GM19397 (cell line): ENCODE data around the gene PDCD4.

Source experiments
- ATAC-seq: cut with Tn5 transposase; IDR thresholded peaks from one replicate; pipeline ENCODE4 v1.9.1; 2021; ENCODE audit warnings: mild to moderate bottlenecking, moderate library complexity; ENCODE audit not compliant: unreplicated experiment

Gene PDCD4

DNA sequence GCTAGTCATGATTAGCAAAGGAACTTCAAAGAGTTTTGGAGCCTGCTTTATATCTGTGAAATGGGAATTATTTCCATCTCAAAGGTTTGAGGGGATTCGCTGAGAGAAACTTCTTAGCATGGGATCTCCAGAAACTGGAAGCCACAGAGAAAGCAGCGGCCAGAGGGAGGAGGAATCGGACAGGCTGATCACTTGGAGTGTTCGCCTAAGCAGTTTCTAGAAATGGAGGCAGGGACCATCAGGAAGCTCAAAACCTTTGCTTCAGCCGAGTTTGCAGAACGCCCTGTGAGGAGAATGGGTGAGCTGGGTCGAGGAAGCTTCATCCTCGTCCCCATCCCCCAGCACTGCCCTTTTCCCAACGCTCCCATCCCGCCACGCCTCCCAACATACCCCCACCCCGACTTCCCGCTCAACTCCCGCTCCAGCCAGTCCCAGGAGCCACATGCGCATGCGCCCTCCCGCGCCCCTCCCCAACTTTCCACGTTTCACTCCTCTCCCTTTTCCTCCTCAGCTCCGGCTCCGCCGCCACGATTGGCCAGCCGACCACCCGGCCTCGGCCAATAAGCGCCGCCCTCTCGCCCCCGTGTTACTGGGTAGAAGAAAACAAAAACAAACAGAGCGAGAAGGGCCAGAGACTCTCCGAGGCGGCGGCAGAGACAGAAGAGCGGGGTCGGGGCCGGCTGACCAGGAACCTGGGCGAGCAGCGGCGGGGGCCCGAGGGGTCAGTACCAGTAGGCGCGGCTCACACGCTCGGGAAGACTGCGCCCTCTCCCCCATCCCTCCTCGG lies at the start of gene PDCD4:
Gene PDCD4 (plus strand): TSS at position 631 of the 787 bp plus-strand sequence. CDS start 4,100 bp downstream, outside the sequence.
- ATAC-seq, result peak; percentile 75

- ATAC-seq, result no peak
Measured at GRCh38 chr10:110822035-110822711, 49.6 kb upstream of the PDCD4 start.

DNA sequence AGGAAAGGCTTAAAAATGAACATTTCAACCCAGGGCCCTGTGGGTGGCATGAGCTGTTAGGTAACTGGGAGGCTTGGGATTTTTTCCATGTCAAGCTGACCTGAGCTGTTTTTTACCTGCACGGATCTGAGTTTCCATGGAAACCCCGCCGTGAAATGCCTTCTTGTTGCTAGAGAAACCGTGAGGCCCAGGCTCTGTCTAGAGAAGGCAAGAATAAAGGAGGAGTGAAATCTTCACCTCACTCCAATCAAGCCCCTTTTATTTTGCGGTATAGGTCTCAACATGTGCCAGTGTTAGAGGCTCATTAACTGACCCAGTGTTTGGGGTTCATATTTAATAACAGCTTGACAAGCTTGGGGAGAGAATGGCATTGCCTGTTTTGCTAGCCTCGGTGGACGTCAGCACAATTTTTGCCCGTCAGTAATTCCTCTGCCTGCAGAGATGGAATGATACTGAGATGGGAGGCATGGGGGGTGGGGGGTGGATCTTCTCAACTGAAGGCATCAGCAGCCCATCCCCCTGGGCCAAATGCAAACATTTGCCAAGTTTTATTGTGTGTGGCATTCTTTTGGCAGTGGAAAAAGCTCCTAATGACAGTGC lies 48.9 kb upstream of the PDCD4 start:
- no peak for ATAC-seq

DNA sequence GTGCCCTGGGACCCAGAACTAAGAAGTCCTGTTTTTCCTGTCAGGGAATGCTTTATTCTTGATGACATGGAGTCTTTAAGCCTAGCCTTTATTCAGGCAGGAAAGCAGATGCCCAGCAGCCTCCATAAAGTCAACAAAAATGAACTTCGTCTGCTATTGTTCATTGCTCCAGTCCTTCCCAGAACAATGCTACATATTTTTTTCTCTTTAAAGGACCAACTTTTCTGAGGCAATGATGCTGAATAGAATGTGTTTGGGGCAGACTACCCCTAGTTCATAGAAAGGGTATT lies 47.6 kb upstream of the PDCD4 start:
- no peak for ATAC-seq

GRCh38 chr10:110824660-110825059 lies 47.1 kb upstream of the PDCD4 start:
- no peak for ATAC-seq

GRCh38 chr10:110825508-110825907 lies 46.2 kb upstream of the PDCD4 start:
- ATAC-seq, result no peak

DNA sequence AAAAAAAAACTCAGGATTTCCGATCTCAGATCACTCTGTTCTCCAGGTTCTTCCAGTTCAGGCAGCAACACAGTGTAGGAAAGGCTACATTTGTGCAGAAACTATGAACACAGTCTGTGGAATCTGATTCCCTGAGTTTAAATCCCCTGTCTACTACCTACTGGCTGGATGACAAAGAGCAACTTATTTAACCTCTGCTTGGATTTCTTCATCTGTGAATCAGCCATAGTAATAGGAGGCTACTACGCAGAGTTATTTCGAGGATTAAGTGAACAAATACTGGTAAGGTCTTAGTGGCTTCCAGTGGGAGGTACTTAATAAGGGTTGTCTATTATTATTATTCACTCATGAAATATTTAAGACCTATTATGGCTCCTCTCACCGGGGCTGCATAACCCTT lies 44.3 kb upstream of the PDCD4 start:
- ATAC-seq, result no peak

DNA sequence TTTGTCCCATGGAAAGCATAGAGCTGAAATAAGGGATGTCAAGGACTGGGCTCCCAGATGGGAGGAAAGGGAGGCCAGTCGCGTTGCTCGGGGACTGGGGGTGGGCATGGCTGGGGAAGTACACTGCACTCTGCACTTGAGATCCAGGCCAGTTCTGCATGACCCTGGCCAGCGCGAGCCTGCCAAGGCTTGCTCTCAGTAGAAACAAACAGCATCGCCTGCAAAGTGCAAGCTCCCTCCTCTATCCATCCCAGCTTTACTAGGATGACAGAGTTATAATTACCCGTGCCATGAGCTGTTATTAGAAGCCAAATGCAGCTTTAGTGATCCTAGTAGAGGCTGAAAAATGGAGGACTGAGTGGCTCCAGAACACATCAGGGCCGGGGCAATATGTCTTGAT lies 43.9 kb upstream of the PDCD4 start:
- ATAC-seq, result no peak

GRCh38 chr10:110828525-110828924 lies 43.2 kb upstream of the PDCD4 start:
- ATAC-seq, result no peak

DNA sequence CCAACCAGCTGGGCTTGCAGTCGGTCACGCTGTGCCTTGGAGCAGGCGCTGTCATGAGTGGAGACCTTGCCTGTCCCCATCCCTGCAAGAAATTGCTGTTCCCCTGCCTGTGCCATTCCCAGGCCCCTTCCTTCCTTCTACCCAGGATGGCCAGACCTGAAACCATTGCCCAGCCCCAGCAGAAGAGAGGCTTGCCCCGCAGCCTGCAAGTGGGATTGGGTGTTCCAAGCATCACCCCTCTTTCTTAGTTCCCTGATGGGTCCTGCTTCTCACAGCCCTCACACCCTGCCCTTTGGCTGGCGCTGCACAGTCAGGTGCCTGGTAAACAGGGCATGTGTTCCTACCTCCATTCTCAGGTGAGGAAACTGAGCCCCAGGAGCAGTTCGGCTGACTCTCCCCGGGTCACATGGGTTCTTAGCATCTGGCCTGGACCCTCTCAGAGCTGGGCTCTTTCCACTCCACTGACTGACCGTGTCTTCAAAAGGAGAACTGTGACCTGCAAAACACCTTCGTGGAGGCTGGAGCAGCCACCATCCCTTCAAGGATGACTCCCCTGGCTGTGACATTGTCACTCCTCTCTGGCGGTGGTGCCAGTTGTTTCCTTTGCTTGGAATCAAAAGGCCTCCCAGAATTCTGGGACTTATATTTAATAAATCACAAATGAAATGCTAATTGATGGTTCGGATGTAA lies 41.9 kb upstream of the PDCD4 start:
- no peak for ATAC-seq

GRCh38 chr10:110833234-110833940 lies 38.3 kb upstream of the PDCD4 start:
- no peak for ATAC-seq

- no peak for ATAC-seq
Measured at GRCh38 chr10:110833941-110834628, 37.6 kb upstream of the PDCD4 start.

- no peak for ATAC-seq
Measured at GRCh38 chr10:110834629-110835301, 37.0 kb upstream of the PDCD4 start.

DNA sequence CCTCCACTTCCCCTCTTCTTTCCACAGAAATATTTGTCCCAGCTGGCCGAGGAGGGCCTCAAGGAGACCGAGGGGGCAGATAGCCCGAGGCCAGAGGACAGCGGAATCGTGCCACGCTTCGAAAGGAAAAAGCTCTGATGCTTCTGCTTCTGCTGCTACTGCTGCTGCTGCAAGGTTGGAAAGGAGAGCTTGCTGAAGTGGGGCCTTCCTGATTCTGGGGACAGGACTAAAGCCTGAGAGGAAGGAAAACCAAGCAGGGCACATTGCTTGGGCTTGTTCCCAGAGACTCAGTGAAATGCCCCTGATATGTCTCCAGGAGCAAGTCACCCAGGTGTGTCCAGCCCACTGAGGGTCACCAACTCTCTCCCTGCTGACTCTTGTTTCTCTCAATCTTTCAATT lies 35.9 kb upstream of the PDCD4 start:
- ATAC-seq, result no peak

- ATAC-seq, result no peak
Measured at GRCh38 chr10:110836706-110837105, 35.0 kb upstream of the PDCD4 start.

DNA sequence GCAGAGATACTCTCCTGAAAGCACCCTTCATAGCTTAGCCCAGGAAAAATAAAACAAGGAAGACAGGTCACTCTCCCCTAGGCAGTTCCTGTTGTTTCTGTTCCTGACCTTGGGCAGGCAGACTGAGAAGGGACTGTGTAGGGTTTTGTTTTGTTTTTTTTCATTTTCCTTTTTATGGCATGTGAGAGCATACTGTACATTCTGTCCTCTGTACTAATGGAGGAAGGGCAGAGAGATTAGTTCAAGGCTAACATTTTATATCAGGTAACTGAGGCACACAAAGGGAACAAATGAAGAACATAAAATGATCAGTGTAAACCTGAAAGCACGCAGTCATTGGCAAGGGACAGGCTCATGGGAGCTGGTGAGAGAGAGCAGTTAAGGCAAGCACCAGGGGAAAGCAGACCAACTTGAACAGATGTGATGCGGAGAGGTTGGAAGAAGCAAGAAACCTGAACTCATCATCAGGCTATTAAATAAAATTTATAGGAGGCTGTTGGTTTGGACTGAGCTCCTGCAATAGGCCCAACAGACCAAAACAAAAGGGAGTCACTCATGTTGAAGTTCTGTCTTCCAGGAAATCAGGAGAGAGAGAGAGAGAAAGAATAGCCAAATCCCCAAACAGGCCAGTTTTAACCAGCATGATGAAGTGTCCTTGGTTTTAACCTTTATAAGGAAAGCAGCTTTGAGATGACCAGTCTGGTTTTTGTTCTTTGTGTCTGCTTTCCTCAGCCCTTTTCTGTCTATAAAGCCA lies 34.1 kb upstream of the PDCD4 start:
- no peak for ATAC-seq

DNA sequence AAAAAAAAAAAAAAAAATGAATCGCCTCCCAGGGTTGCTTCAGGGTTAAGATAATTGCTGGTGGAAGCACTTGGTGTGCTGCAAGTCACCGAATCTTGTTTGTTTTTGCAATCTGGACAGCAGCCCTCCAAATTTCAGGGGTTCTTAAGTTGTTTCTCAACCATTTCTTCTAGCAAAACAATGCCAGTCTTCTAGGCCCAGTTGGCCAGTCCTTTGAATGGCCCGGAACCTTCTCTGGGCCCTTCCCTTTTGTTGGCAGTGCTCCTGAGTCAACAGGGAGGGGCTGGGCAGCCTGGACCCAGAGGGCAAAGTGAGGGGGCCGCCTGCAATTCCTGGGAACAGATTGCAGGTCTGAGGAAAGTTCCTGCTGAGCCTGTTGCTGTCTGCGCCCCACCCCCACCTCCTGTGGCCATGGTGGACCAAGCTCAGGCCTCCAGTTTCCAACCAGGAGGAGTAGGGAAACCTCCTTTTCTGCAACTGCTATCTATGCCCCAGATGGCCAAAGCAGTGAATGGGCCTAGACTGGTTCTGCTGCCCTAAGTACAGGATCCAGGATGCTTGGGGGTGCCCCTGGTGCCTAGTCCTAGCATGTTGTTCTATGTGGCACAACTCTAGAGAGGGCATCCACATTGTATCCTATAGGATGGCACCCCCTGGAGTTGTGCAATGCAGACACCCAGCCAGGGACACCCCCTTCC lies 31.4 kb upstream of the PDCD4 start:
- ATAC-seq, result no peak

DNA sequence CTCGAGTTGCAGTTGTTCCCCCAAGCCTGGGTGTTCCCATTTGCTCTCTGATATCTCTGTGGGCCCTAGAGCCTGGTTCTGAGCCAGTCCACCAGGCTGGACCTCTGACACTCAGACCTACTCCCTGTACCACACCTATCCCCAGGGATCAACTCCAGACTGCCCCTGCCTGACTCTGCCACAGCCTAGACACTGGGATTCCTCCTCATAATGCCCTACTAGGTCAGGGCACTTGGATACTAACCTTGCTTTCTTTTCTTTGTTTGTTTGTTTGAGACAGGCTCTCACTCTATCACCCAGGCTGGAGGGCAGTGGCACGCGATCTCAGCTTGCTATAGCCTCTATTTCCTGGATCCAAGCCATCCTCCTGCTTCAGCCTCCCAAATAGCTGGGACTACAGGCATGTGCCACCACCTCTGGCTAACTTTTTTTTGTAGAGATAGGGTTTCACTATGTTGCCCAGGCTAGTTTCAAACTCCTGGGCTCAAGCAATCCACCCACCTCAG lies 30.8 kb upstream of the PDCD4 start:
- ATAC-seq, result no peak
